RWPE2 (cell line): Measurements from ENCODE around the gene WHRN.

ENCODE experiments used
- ATAC-seq: fragments of 200-7000 bp; cut with Tn5 transposase; 3 replicates; pipeline ENCODE4 v1.9.1; 2021; ENCODE audit warnings: low read depth
- DNase-seq: peaks from one replicate; pipeline ENCODE4 v3.0.0-alpha.2; 2020; ENCODE audit warnings: low spot score
- H3K27ac ChIP-seq: fragments of 450-650 bp; 2 replicates; pipeline ENCODE4 v1.5.1; 2017; ENCODE audit warnings: mild to moderate bottlenecking; ENCODE audit not compliant: poor library complexity, severe bottlenecking
- H3K27me3 ChIP-seq: fragments of 250-450 bp; sonication (Bioruptor Pico); 2 replicates; pipeline ENCODE4 v1.5.1; 2021; ENCODE audit warnings: mild to moderate bottlenecking, moderate library complexity; ENCODE audit not compliant: insufficient read depth, poor library complexity, severe bottlenecking
- H3K36me3 ChIP-seq: fragments of 250-450 bp; sonication (Bioruptor Pico); 2 replicates; pipeline ENCODE4 v1.5.1; 2020; ENCODE audit warnings: low read depth, mild to moderate bottlenecking, moderate library complexity
- H3K4me1 ChIP-seq: fragments of 250-450 bp; sonication (Bioruptor Pico); 2 replicates; pipeline ENCODE4 v1.5.1; 2021; ENCODE audit warnings: mild to moderate bottlenecking, moderate library complexity; ENCODE audit not compliant: insufficient read depth, poor library complexity, severe bottlenecking
- H3K4me3 ChIP-seq: fragments of 250-450 bp; sonication (Bioruptor Pico); 2 replicates; pipeline ENCODE4 v1.5.1; 2021; ENCODE audit warnings: mild to moderate bottlenecking, moderate library complexity; ENCODE audit not compliant: severe bottlenecking
- H3K9me3 ChIP-seq: fragments of 250-450 bp; sonication (Bioruptor Pico); 2 replicates; pipeline ENCODE4 v1.5.1; 2021; ENCODE audit warnings: mild to moderate bottlenecking, moderate library complexity; ENCODE audit not compliant: severe bottlenecking
- TF ChIP-seq, protein P1 (sequence below): fragments of 450-650 bp; IDR thresholded peaks from one replicate; pipeline ENCODE4 v1.5.1; 2017; ENCODE audit warnings: mild to moderate bottlenecking, moderate library complexity; ENCODE audit not compliant: poor library complexity, severe bottlenecking

Gene WHRN

GRCh38 chr9:114475412-114476135 is 29.7 kb downstream of the WHRN start:
- H3K4me1 ChIP-seq = peaks cover 11% of the 10 kb centered on the region
- H3K36me3 ChIP-seq = no peaks in the 10 kb centered on the region
- ATAC-seq (no peak), DNase-seq (no peak)
- TF ChIP-seq, protein P1, sequence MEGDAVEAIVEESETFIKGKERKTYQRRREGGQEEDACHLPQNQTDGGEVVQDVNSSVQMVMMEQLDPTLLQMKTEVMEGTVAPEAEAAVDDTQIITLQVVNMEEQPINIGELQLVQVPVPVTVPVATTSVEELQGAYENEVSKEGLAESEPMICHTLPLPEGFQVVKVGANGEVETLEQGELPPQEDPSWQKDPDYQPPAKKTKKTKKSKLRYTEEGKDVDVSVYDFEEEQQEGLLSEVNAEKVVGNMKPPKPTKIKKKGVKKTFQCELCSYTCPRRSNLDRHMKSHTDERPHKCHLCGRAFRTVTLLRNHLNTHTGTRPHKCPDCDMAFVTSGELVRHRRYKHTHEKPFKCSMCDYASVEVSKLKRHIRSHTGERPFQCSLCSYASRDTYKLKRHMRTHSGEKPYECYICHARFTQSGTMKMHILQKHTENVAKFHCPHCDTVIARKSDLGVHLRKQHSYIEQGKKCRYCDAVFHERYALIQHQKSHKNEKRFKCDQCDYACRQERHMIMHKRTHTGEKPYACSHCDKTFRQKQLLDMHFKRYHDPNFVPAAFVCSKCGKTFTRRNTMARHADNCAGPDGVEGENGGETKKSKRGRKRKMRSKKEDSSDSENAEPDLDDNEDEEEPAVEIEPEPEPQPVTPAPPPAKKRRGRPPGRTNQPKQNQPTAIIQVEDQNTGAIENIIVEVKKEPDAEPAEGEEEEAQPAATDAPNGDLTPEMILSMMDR = no peak
- H3K9me3 ChIP-seq = no peaks in the 10 kb centered on the region
- H3K27me3 ChIP-seq = no peaks in the 10 kb centered on the region
- H3K4me3 ChIP-seq = no peak overlapping the region
- no peak overlapping the region for H3K27ac ChIP-seq

DNA sequence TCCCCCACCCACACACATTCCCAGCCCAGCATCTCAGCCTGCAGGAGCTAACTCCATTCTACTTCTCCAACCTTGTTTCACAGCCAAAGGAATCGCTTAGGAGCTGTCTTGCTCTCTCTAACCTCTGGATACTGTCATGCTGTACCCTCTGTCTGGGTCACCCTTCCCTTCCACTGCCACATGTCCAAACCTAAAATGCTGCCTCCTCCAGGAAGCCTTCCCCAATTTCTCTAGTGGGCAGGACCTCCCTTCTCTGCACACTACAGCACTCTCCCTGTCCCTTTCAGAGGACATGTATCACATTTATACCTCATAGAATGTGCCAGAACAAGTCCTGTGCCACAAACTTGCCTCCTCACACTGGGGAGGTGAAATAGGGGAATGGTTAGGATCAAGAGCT is 30.8 kb downstream of the WHRN start:
- TF ChIP-seq, protein P1 = no peak
- no peak for ATAC-seq
- Histone ChIP-seq H3K36me3 (no peaks in the 10 kb centered on the region), H3K27me3 (no peaks in the 10 kb centered on the region), H3K27ac (no peak overlapping the region), H3K9me3 (no peaks in the 10 kb centered on the region), H3K4me3 (no peak overlapping the region), H3K4me1 (peaks cover 11% of the 10 kb centered on the region)
- no peak for DNase-seq

GRCh38 chr9:114473447-114473801 is 31.8 kb downstream of the WHRN start:
- no peaks in the 10 kb centered on the region for H3K36me3 ChIP-seq
- H3K9me3 ChIP-seq = no peaks in the 10 kb centered on the region
- ATAC-seq = no peak
- TF ChIP-seq, protein P1 = no peak
- DNase-seq = no peak
- H3K27me3 ChIP-seq = no peaks in the 10 kb centered on the region
- H3K27ac ChIP-seq = peak overlapping the region; percentile 5
- peaks cover 11% of the 10 kb centered on the region for H3K4me1 ChIP-seq
- no peak overlapping the region for H3K4me3 ChIP-seq

DNA sequence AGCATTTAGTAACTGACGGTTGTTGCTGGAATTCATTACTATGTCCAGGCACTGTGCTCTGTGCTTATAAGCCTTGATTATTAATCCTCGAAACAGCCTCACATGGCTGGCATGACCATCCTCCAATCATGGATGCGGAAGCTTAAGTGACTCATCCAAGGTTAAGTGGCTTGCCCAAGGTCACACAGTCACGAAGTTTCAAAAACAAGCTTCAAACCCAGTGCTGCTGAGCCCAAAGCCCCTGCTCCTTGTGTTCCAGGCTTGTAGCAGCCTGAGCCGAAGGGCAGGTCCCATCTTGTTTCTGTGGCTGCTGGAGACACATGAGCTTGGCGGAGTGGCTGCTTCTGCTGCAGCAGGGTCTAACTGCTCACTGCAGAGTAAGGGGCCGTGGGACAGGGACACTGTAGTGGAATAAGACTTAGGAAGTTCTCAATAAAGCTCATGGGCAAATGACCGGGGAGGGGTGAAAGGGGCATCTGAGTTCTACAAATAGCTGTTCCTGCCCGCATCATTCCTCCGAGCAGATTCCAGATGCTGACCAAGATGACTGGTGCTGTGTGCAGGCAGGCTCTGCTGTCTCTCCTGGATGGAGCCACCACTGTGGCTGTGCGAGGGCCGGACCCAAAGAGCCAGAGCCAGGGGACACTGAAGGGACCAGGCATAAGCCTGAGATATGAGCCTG is 32.4 kb downstream of the WHRN start:
- TF ChIP-seq, protein P1 = no peak
- DNase-seq = no peak
- H3K36me3 ChIP-seq = no peaks in the 10 kb centered on the region
- H3K27me3 ChIP-seq = no peaks in the 10 kb centered on the region
- H3K9me3 ChIP-seq = no peaks in the 10 kb centered on the region
- ATAC-seq = peak; percentile 63
- H3K27ac ChIP-seq = peak overlapping the region; percentile 5
- peaks cover 11% of the 10 kb centered on the region for H3K4me1 ChIP-seq
- H3K4me3 ChIP-seq = no peak overlapping the region

DNA sequence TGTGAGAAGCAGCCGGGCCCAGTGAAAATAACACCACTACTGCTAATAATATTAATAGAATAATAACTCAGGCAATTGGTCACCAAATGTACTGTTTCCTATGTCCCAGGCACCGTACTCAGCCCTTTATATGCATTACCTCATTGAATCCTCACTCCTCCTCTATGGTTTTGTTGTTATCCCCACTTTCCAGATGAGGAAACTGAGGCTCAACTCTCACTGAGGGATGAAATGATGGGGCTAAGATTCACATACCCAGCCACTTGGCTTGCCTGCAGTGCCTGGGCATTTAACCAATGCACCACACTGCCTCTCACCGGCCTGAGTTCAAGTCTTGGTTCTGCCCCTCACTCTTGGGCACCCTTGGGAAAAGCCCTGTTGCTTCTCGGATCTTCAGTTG is 34.1 kb downstream of the WHRN start:
- TF ChIP-seq, protein P1 = no peak
- no peak overlapping the region for H3K27ac ChIP-seq
- H3K27me3 ChIP-seq = no peaks in the 10 kb centered on the region
- DNase-seq = no peak
- H3K4me1 ChIP-seq = peaks cover 11% of the 10 kb centered on the region
- ATAC-seq = no peak
- no peaks in the 10 kb centered on the region for H3K36me3 ChIP-seq
- H3K4me3 ChIP-seq = no peak overlapping the region
- no peaks in the 10 kb centered on the region for H3K9me3 ChIP-seq
